ENCODE data around the gene CFLAR.

DNA sequence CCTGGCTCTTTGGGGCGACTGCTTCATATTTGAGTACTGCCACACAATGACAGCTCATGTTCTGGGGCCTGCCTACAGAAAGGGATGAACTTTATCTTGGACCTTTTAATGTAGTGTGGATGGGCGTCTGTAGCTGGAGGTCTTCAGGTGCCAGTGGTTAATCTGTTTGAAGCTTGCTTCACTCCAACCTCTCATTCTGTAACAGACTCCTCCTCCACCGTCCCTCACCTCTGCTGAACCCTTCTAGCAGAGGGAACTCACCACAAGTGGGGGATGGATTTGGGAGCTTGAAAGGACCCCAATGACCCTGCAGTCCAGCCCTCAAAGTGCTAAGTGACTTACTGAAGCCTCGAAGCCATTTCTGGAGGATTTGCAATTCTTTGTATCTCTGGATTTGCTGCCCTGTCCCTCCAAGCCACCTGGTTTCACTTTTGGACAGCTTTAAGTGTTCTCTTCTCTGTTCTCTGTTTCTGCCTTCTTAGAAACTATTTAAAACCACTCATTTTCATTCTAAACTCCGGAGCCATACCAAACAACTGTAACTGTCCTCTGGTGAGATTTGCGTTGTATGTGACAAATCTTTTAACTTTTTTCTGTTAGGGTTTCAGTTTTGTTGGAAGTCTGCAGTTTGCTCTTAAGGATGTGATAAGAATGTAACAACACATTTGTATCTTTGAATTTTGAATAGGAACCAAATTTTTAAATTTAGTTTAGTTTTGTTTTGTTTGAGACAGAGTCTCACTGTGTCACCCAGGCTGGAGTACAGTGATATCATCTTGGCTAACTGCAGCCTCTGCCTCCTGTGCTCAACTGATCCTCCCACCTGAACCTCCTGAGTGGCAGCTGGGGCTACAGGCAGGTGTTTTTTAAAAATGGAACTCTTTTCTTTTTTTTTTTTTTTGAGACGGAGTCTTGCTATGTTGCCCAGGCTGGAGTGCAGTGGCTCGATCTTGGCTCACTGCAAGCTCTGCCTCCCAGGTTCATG, 107.4 kb downstream of the CFLAR start:
- TF ChIP-seq JUND (IDR thresholded peaks at IDR 0.05) (no peak), TAF1 (conservative IDR thresholded peaks at IDR 0.05) (no peak)
